H1 (cell line): ENCODE data around the gene DUOXA2. TPM values are rescaled to one million over a fixed set of nuclear protein-coding genes. Genes with fewer than 3 reads are reported as not detected.

Experiments used
- CTCF ChIA-PET: fragments of 300-600 bp; sonication (Branson Sonifier 250); formaldehyde crosslinking; loops from one replicate; lab custom pipeline; 2021; ENCODE audit not compliant: partially characterized antibody; lab: Charles Lee
- POLR2A ChIA-PET: fragments of 300-600 bp; sonication (Branson Sonifier 250); formaldehyde crosslinking; loops from one replicate; lab custom pipeline; 2021; ENCODE audit warnings: inconsistent platforms; ENCODE audit not compliant: partially characterized antibody; lab: Charles Lee
- DNase-seq, 2 experiments: peaks; one replicate each; pipeline versions ENCODE4 v3.0.0 to v3.0.0-alpha.2; 2010 to 2022; ENCODE audit warnings: low spot score in 2 of 2, low read depth in 1 of 2, mixed read lengths in 1 of 2
- FAIRE-seq: peaks from 2 replicates; lab custom pipeline; 2011; peaks lifted over from hg19 to GRCh38; lab: Jason Lieb, UNC
- H2AFZ ChIP-seq: 2 replicates; pipeline ENCODE4 v1.8.1; 2012; ENCODE audit warnings: low read length, inconsistent platforms
- H2AK5ac ChIP-seq: 2 replicates; pipeline ENCODE4 v1.6.1; 2013; ENCODE audit warnings: low read depth, low read length
- H2BK120ac ChIP-seq: replicated peaks from 2 replicates; pipeline ENCODE3; 2013; ENCODE audit warnings: low read depth, low read length, inconsistent platforms
- H2BK12ac ChIP-seq: 2 replicates; pipeline ENCODE4 v1.6.1; 2013; ENCODE audit warnings: low read depth, low read length
- H2BK15ac ChIP-seq: 2 replicates; pipeline ENCODE4 v1.6.1; 2013; ENCODE audit warnings: low read length
- H2BK20ac ChIP-seq: 2 replicates; pipeline ENCODE4 v1.6.1; 2013; ENCODE audit warnings: low read length
- H2BK5ac ChIP-seq: 2 replicates; pipeline ENCODE4 v1.6.1; 2013; ENCODE audit warnings: low read depth, low read length
- H3K14ac ChIP-seq: 2 replicates; pipeline ENCODE4 v1.6.1; 2013; ENCODE audit warnings: inconsistent platforms; ENCODE audit not compliant: insufficient read length
- H3K18ac ChIP-seq: 2 replicates; pipeline ENCODE4 v1.6.1; 2013; ENCODE audit warnings: low read length; ENCODE audit errors: extremely low read depth
- H3K23ac ChIP-seq: 2 replicates; pipeline ENCODE4 v1.6.1; 2013; ENCODE audit warnings: inconsistent platforms; ENCODE audit not compliant: insufficient read length
- H3K23me2 ChIP-seq: 2 replicates; pipeline ENCODE4 v1.6.1; 2013; ENCODE audit warnings: low read depth, low read length
- H3K27ac ChIP-seq: 2 replicates; pipeline ENCODE4 v1.6.1; 2011; ENCODE audit warnings: low read depth, low read length, inconsistent platforms
- H3K27me3 ChIP-seq, 4 experiments: replicated peaks in 1 of 4; 1 replicate in 1 of 4; 2 replicates in 3 of 4; pipeline versions ENCODE4 v1.6.1 to v1.8.1; 2011 to 2013; ENCODE audit warnings: low read length in 3 of 4, mild to moderate bottlenecking in 3 of 4, inconsistent platforms in 2 of 4, mixed read lengths in 2 of 4, moderate library complexity in 1 of 4; ENCODE audit not compliant: control insufficient read depth in 3 of 4, insufficient read depth in 3 of 4; ENCODE audit errors: extremely low read depth in 1 of 4
- H3K36me3 ChIP-seq, 4 experiments: 2 replicates each; pipeline versions ENCODE4 v1.6.1 to v1.8.1; 2011 to 2013; ENCODE audit warnings: mild to moderate bottlenecking in 4 of 4, low read length in 3 of 4, moderate library complexity in 2 of 4, control low read depth in 1 of 4, inconsistent platforms in 1 of 4; ENCODE audit not compliant: insufficient read depth in 4 of 4, control insufficient read depth in 2 of 4
- H3K4ac ChIP-seq: replicated peaks from 2 replicates; pipeline ENCODE3; 2013; ENCODE audit warnings: low read length, low read depth, mixed read lengths, inconsistent platforms; ENCODE audit not compliant: insufficient read length
- H3K4me1 ChIP-seq, 4 experiments: replicated peaks in 1 of 4; 1 replicate in 1 of 4; 2 replicates in 3 of 4; pipeline versions ENCODE4 v1.6.1 to v1.8.1; 2011 to 2013; ENCODE audit warnings: low read length in 3 of 4, inconsistent platforms in 2 of 4, mixed read lengths in 1 of 4; ENCODE audit not compliant: insufficient read depth in 4 of 4, control insufficient read depth in 3 of 4
- H3K4me2 ChIP-seq, 2 experiments: 2 replicates each; pipeline versions ENCODE4 v1.6.1 to v1.8.1; 2011 to 2013; ENCODE audit warnings: low read depth in 2 of 2, low read length in 2 of 2, control low read depth in 1 of 2, inconsistent platforms in 1 of 2, mild to moderate bottlenecking in 1 of 2; ENCODE audit not compliant: insufficient read depth in 1 of 2
- H3K4me3 ChIP-seq, 4 experiments: fragments of 200-600, 300-600 bp in 1 of 4; sonication (generic), shearing (Covaris generic), sonication (Bioruptor Twin) in 1 of 4; 2 replicates each; pipeline versions ENCODE4 v1.5.1 to v1.8.1; 2011 to 2016; ENCODE audit warnings: low read length in 4 of 4, low read depth in 3 of 4, control low read depth in 2 of 4, inconsistent platforms in 2 of 4, mild to moderate bottlenecking in 2 of 4, mixed read lengths in 1 of 4, moderate library complexity in 1 of 4; ENCODE audit not compliant: insufficient read depth in 2 of 4; ENCODE audit errors: extremely low read depth in 1 of 4
- H3K56ac ChIP-seq: replicated peaks from 2 replicates; pipeline ENCODE3; 2013; ENCODE audit warnings: low read depth, mild to moderate bottlenecking, mixed read lengths, low read length, inconsistent platforms; ENCODE audit not compliant: insufficient read length
- H3K79me1 ChIP-seq: 2 replicates; pipeline ENCODE4 v1.6.1; 2013; ENCODE audit warnings: low read depth, low read length, control low read depth
- H3K79me2 ChIP-seq, 2 experiments: 2 replicates each; pipeline versions ENCODE4 v1.6.1 to v1.8.1; 2012 to 2013; ENCODE audit warnings: low read length in 2 of 2, mild to moderate bottlenecking in 2 of 2, inconsistent platforms in 1 of 2; ENCODE audit not compliant: insufficient read depth in 2 of 2, control insufficient read depth in 1 of 2
- H3K9ac ChIP-seq, 4 experiments: replicated peaks in 1 of 4; 1 replicate in 1 of 4; 2 replicates in 3 of 4; pipeline versions ENCODE4 v1.6.1 to v1.8.1; 2011 to 2013; ENCODE audit warnings: low read depth in 3 of 4, low read length in 3 of 4, control low read depth in 2 of 4, mild to moderate bottlenecking in 2 of 4, moderate library complexity in 2 of 4, inconsistent platforms in 1 of 4; ENCODE audit errors: extremely low read depth in 1 of 4
- H3K9me3 ChIP-seq, 2 experiments: 2 replicates each; pipeline versions ENCODE4 v1.6.1 to v1.8.1; 2012 to 2013; ENCODE audit warnings: mild to moderate bottlenecking in 2 of 2, moderate library complexity in 2 of 2, control low read depth in 1 of 2, inconsistent platforms in 1 of 2, low read depth in 1 of 2, low read length in 1 of 2, mixed read lengths in 1 of 2; ENCODE audit not compliant: insufficient read depth in 2 of 2
- H4K20me1 ChIP-seq, 2 experiments: replicated peaks in 1 of 2; 2 replicates each; pipeline versions ENCODE3 to v1.8.1; 2011 to 2013; ENCODE audit warnings: inconsistent platforms in 2 of 2, low read length in 2 of 2, mild to moderate bottlenecking in 1 of 2; ENCODE audit not compliant: insufficient read depth in 2 of 2, control insufficient read depth in 1 of 2
- H4K5ac ChIP-seq: 2 replicates; pipeline ENCODE4 v1.6.1; 2013; ENCODE audit warnings: low read length, low read depth, mixed read lengths, inconsistent platforms; ENCODE audit not compliant: insufficient read length
- H4K8ac ChIP-seq: 2 replicates; pipeline ENCODE4 v1.8.0; 2013; ENCODE audit warnings: mild to moderate bottlenecking, moderate library complexity, low read length, inconsistent platforms; ENCODE audit not compliant: insufficient read depth; ENCODE audit errors: extremely low read depth
- H4K91ac ChIP-seq: replicated peaks from 2 replicates; pipeline ENCODE3; 2013; ENCODE audit warnings: low read length, mixed read lengths, inconsistent platforms; ENCODE audit not compliant: insufficient read length
- BCL11A ChIP-seq, 2 experiments: IDR thresholded peaks; one replicate each; pipeline ENCODE4 v1.6.1; 2011; ENCODE audit warnings: low read depth in 2 of 2, low read length in 2 of 2, mild to moderate bottlenecking in 2 of 2
- CHD2 ChIP-seq: IDR thresholded peaks from 2 replicates; pipeline ENCODE4 v1.6.1; 2012; ENCODE audit warnings: low read length, improper control_type of control experiment
- CREB1 ChIP-seq: IDR thresholded peaks from 2 replicates; pipeline ENCODE4 v1.6.1; 2012; ENCODE audit warnings: inconsistent platforms
- E2F6 ChIP-seq: IDR thresholded peaks from 2 replicates; pipeline ENCODE4 v1.6.1; 2012; ENCODE audit warnings: inconsistent platforms
- EGR1 ChIP-seq: IDR thresholded peaks from 2 replicates; pipeline ENCODE4 v1.6.1; 2011; ENCODE audit warnings: low read depth, low read length, borderline replicate concordance
- FOSL1 ChIP-seq: IDR thresholded peaks from 2 replicates; pipeline ENCODE4 v1.6.1; 2011; ENCODE audit warnings: mild to moderate bottlenecking, low read depth, low read length, moderate library complexity; ENCODE audit not compliant: insufficient read depth
- JUN ChIP-seq: IDR thresholded peaks from 2 replicates; pipeline ENCODE4 v1.6.1; 2011; ENCODE audit warnings: low read depth, mild to moderate bottlenecking, improper control_type of control experiment, low read length
- KDM1A ChIP-seq: fragments of 200-600, 300-600 bp; sonication (generic); IDR thresholded peaks from 2 replicates; pipeline ENCODE4 v1.7.1; 2016; ENCODE audit warnings: mild to moderate bottlenecking, low read length, borderline replicate concordance
- NANOG ChIP-seq: IDR thresholded peaks from 2 replicates; pipeline ENCODE4 v1.6.1; 2011; ENCODE audit warnings: low read length, low read depth, mild to moderate bottlenecking, inconsistent platforms; ENCODE audit not compliant: insufficient read depth, poor library complexity, severe bottlenecking
- RXRA ChIP-seq: IDR thresholded peaks from 2 replicates; pipeline ENCODE4 v1.6.1; 2011; ENCODE audit warnings: low read depth, mild to moderate bottlenecking, low read length, moderate library complexity; ENCODE audit not compliant: insufficient read depth
- TAF7 ChIP-seq: optimal IDR thresholded peaks from 2 replicates; pipeline ENCODE3; 2011; ENCODE audit warnings: low read depth, mild to moderate bottlenecking, inconsistent platforms, low read length, moderate library complexity, borderline replicate concordance
- WGBS, 2 experiments: shearing (Covaris generic) in 1 of 2; methylation state at CpG; one replicate each; pipeline versions ENCODE4 v1.1.6 to v1.1.7; 2013 to 2015; ENCODE audit warnings: low lambda C conversion rate in 2 of 2, mixed read lengths in 2 of 2, inconsistent platforms in 1 of 2, low coverage in 1 of 2, missing lambda C conversion rate in 1 of 2; ENCODE audit not compliant: insufficient replicate concordance in 2 of 2, insufficient coverage in 1 of 2, insufficient read length in 1 of 2; ENCODE audit errors: extremely low coverage in 1 of 2, missing lambda C conversion rate in 1 of 2; 5-methylcytosine and 5-hydroxymethylcytosine counted together
- polyA plus RNA-seq, 7 experiments: library from polyadenylated mRNA; depleted of rRNA in 3 of 7; stranded (reverse) in 5 of 7; unstranded in 2 of 7; fragments of >200 nt in 5 of 7; fragments of 200-250 nt in 2 of 7; gene quantifications; 1 replicate in 5 of 7; 2 replicates in 1 of 7; 4 replicates in 1 of 7; pipeline versions ENCODE4 v1.2.1 to v1.2.3, GENCODE V29; 2011 to 2013; ENCODE audit warnings: missing spikeins in 2 of 7, mixed read lengths in 2 of 7
- total RNA-seq: library from RNA; stranded (reverse); fragmentation: NEBNext Ultra II Directional; extraction: Animal tissue kit (Norgen Biotek cat#: 25700); gene quantifications from 2 replicates; pipeline ENCODE4 v1.2.1, GENCODE V29; 2021

DUOXA2 gene
- total and polyA plus RNA-seq, 2 of the 8 experiments (the other 6 are each of a cell fraction or from before 2014, with no cell fraction given): 0.05 TPM; not detected in 1

- 80% methylated on average over 15 of the region's 15 CpGs; no CpG with 5 or more reads in 1 of the 2 experiments for WGBS, 2 experiments
- H3K27me3 ChIP-seq: peaks cover 17 to 31% (median 26%) of the 10 kb centered on the region in 4 experiments
- no peak overlapping the region for H3K4me3 ChIP-seq
Measured at GRCh38 chr15:45106002-45106790, 7.9 kb upstream of the DUOXA2 start.

More at GRCh38 chr15:45106002-45106790, 7.9 kb upstream of the DUOXA2 start:
- no peak overlapping the region for H3K14ac ChIP-seq
- H2AK5ac ChIP-seq: no peak overlapping the region
- H4K91ac ChIP-seq: no peak overlapping the region
- H2AFZ ChIP-seq: no peak overlapping the region
- no peak overlapping the region for H2BK20ac ChIP-seq
- no peak overlapping the region for H4K5ac ChIP-seq
- TF ChIP-seq JUN (no peak), KDM1A (no peak), TAF7 (no peak), E2F6 (no peak), CREB1 (no peak), CHD2 (no peak), RXRA (no peak), EGR1 (no peak), NANOG (no peak), FOSL1 (no peak), BCL11A (IDR thresholded peaks at IDR 0.05; ENCODE audit: low read depth in 2 of 2, low read length in 2 of 2) (no peak)
- H3K9me3 ChIP-seq: no peaks in the 10 kb centered on the region
- H3K27ac ChIP-seq: no peak overlapping the region
- H4K20me1 ChIP-seq: peaks cover 0 to 2% of the 10 kb centered on the region in 2 experiments
- no peak for DNase-seq
- H3K4ac ChIP-seq: no peak overlapping the region
- no peak overlapping the region for H3K18ac ChIP-seq
- H3K79me1 ChIP-seq: no peaks in the 10 kb centered on the region
- no peak overlapping the region for H2BK120ac ChIP-seq
- no peak overlapping the region for H2BK12ac ChIP-seq
- H2BK15ac ChIP-seq: no peak overlapping the region
- no peak overlapping the region for H3K23ac ChIP-seq
- FAIRE-seq: no peak
- ChIA-PET CTCF (interaction anchor here (0.6 to 3.3 kb wide), 7 partner anchors 8 to 253 kb away, joined by 3 to 29 read pairs (median 4); no protein-coding TSS in a partner anchor), POLR2A (no interaction called here)
- H3K79me2 ChIP-seq: no peaks in the 10 kb centered on the region
- H3K56ac ChIP-seq: no peak overlapping the region
- no peak overlapping the region for H3K4me2 ChIP-seq
- no peak overlapping the region for H2BK5ac ChIP-seq
- no peak overlapping the region for H4K8ac ChIP-seq
- H3K9ac ChIP-seq: no peak overlapping the region
- no peaks in the 10 kb centered on the region; the same call in 1 of the 2 replicates for H3K23me2 ChIP-seq
- H3K36me3 ChIP-seq: no peaks in the 10 kb centered on the region
- peaks cover 0 to 6% (median 2%) of the 10 kb centered on the region in 4 experiments; a peak in 5 of 7 replicates for H3K4me1 ChIP-seq
